GM19397 (cell line): ENCODE measurements around the gene NOX3.

ENCODE experiments used
- ATAC-seq: cut with Tn5 transposase; IDR thresholded peaks from one replicate; pipeline ENCODE4 v1.9.1; 2021; ENCODE audit warnings: mild to moderate bottlenecking, moderate library complexity; ENCODE audit not compliant: unreplicated experiment

NOX3 gene

DNA sequence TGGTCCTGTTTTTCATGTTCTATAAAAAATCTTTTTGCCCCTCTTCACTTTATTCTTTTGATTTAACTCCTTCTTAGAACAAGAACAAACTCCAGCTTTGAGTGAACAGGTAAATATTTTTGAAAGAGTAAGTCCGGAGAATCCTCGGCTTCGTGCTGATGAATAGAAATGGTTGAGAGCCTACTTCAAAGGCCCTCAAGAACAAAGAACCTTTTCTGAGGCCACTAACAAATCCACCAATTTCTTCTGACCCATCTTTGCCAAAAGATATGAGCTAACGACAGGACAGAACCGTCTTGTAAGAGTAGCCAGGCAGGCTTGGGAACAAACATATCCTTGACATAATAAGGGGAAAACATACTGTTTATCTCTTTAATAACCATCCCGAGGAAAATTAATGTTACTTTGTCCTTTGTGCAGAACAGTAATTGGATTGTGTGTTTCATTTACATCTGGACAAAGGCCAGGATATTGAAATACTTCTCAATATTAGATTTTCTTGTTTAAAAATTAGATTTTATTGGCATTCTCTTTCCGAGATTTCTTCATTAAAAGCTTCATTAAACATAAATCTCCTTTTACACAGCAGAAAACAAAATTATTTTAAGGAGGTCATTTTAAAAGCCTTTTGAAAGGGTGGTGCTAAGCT lies 52.9 kb downstream of the NOX3 start:
- no peak for ATAC-seq

- no peak for ATAC-seq
These were observed 55.0 kb downstream of the NOX3 start for GRCh38 chr6:155400654-155400965.

GRCh38 chr6:155399745-155400653 lies 55.6 kb downstream of the NOX3 start:
- no peak for ATAC-seq

GRCh38 chr6:155399062-155399744 lies 56.4 kb downstream of the NOX3 start:
- ATAC-seq = no peak

- no peak for ATAC-seq
These were observed 57.0 kb downstream of the NOX3 start for GRCh38 chr6:155398701-155399061.

GRCh38 chr6:155398221-155398620 lies 57.4 kb downstream of the NOX3 start:
- ATAC-seq = no peak

- no peak for ATAC-seq
These were observed 58.4 kb downstream of the NOX3 start for GRCh38 chr6:155397172-155397705.

DNA sequence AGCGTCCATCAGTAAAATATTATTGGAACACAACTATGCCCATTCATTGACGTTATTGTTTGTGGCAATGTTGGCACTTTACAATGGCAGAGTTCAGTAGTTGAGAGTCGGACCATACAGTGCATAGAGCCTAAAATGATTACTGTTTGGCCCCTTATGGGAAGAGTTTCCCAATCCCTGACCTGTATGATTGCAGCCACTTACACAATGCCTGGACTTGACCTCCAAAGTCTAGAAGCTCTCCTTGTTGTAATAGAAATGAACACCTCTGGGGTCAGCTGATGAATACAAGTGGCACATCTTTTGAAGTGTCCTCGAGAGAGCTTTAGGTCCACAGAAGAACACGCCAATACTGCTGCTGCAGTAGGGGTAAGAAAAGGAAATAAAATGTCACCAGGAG lies 59.0 kb downstream of the NOX3 start:
- ATAC-seq = no peak

- ATAC-seq = no peak
These were observed 60.3 kb downstream of the NOX3 start for GRCh38 chr6:155395339-155395738.

DNA sequence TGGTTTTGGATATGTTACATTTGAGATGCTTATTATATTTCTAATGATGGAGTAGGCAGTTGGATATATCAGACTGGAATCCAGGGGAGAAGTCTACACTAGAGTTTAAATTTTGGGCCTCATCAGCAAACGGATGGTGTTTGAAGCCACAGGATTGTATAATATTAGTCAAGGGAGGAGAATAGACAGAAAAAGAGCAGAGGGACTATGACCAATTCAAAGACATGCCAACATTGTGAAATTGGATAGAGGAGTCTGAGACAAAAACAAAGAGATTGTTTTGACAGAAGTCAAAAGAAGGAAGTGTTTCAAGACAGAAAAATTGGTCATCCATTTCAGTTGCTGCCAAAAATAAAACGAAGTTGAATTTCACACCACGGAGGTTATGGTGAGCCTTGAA lies 66.5 kb downstream of the NOX3 start:
- no peak for ATAC-seq

- ATAC-seq = no peak
These were observed 67.0 kb downstream of the NOX3 start for GRCh38 chr6:155388591-155388990.

- ATAC-seq = no peak
These were observed 68.2 kb downstream of the NOX3 start for GRCh38 chr6:155387481-155387880.

DNA sequence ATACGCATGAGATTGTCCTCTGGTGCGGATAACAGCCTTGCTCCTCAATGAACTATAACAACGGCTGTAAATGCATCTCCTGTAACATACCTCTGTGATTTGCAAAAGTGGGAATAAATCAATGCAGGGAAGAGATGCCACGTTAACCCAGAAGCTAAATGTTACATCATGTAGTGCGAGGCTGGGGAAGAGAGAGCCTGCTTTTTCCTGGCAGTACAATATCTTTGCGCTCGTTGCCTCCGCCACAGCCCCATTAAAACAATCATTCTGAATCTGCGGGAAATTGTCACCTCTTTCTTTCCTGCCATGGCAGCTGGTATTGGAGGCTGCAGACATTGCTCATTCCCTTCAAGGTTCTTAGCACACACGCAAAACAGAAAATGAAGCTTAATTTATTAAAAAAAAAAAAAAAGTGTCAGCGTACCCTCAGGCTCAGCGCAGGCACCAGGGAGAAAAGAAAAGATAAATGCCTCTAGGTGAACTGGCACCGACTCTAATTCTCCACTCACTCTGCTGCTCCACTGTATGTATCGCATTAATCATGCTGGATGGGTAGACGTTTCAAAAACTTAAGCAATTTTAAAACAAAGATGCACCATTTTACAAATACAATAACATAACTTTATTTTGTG lies 71.2 kb downstream of the NOX3 start:
- no peak for ATAC-seq

DNA sequence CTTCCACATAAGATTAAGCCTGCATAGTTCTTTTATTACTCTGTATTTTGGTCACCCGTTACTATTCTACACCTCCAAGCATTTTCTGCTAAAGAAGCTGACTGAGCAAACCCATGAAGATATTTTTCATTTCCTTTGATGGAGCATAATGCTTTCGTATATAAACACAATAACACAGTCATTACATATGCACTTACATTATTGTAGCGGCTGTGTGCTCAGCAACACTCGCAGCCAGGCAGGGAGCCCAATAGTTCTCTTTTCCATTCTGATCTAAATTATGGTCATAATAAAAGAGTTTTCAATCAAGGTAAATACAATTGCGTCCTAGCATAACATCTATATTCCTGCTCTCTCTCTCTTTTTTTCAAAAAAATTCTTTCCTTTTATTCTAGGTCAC lies 71.7 kb downstream of the NOX3 start:
- ATAC-seq = no peak

- ATAC-seq = no peak
These were observed 73.3 kb downstream of the NOX3 start for GRCh38 chr6:155382338-155382685.

- ATAC-seq = no peak
These were observed 73.8 kb downstream of the NOX3 start for GRCh38 chr6:155381673-155382337.

GRCh38 chr6:155380666-155381332 lies 74.8 kb downstream of the NOX3 start:
- no peak for ATAC-seq

DNA sequence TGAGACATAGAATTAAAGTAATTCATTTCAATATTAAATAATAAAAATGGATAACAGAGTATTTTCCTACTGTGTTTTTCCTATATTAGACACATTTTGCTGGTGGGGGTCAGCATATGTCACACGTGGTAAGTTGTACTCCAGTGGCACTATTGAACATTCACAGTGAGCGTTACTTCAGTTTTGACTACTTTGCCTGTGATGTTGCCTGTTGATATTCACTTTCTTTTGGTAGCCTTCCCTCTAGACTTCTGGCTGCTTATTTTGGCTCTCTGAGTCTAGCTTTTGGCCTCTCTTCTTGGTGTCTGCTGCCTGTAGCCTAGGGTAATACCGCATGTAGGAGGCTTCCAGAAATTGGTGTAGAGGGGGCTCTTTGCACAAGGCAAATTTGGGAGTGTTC lies 76.9 kb downstream of the NOX3 start:
- no peak for ATAC-seq

GRCh38 chr6:155378276-155378675 lies 77.4 kb downstream of the NOX3 start:
- no peak for ATAC-seq

DNA sequence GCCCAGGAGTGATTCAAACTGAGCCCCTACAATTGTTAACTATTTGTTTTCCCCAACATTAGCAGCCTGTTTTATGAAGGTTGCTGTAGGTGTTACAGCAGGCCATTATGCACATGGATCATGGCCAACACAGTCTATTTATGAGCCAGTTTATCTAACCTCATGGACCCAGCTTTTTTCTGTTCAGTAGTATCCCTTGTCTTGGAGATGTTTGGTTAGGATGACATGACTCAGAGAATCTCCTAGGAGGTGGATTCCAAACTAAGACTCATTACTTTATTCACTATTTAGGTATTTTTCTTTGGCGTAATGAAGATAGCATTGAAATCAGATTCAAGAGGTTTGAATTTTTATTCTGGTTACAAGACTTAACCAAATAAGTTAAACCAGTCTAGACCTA lies 78.6 kb downstream of the NOX3 start:
- ATAC-seq = no peak
